UCSD-AML1 (cell line): ENCODE results near the gene APOBR.
"Not testable (repeated sequence)": the region's sequence is repeated elsewhere in the genome, so short reads cannot be mapped to it uniquely, and the experiment has no call there.

Experiments
- DNase-seq: peaks from one replicate; lab custom pipeline; 2025; ENCODE audit not compliant: unreplicated experiment; lab: John Stamatoyannopoulos, UW

APOBR gene

GRCh38 chr16:28527100-28527785 is 32.8 kb downstream of the APOBR start:
- not testable (repeated sequence) for DNase-seq

- no peak for DNase-seq
Observed at GRCh38 chr16:28527985-28528384, 33.5 kb downstream of the APOBR start.

- no peak for DNase-seq
Observed at GRCh38 chr16:28528463-28528867, 34.0 kb downstream of the APOBR start.

GRCh38 chr16:28529124-28529523 is 34.7 kb downstream of the APOBR start:
- no peak for DNase-seq

GRCh38 chr16:28531777-28532744 is 37.6 kb downstream of the APOBR start:
- DNase-seq, result no peak

GRCh38 chr16:28532940-28533647 is 38.7 kb downstream of the APOBR start:
- DNase-seq, result no peak

GRCh38 chr16:28534542-28535373 is 40.3 kb downstream of the APOBR start:
- no peak for DNase-seq

- DNase-seq, result no peak
Observed at GRCh38 chr16:28537076-28537475, 42.6 kb downstream of the APOBR start.

GRCh38 chr16:28537964-28538732 is 43.7 kb downstream of the APOBR start:
- DNase-seq, result no peak

- no peak for DNase-seq
Observed at GRCh38 chr16:28538733-28539596, 44.5 kb downstream of the APOBR start, which contains the start of gene NUPR1. NUPR1 (minus strand) TSS chr16:28538974; CDS start chr16:28538907, 67 bp downstream.

GRCh38 chr16:28540346-28540745 is 45.9 kb downstream of the APOBR start:
- DNase-seq, result no peak

GRCh38 chr16:28542646-28543045 is 48.2 kb downstream of the APOBR start:
- DNase-seq, result no peak

- DNase-seq, result no peak
Observed at GRCh38 chr16:28543072-28543471, 48.6 kb downstream of the APOBR start.

- no peak for DNase-seq
Observed at GRCh38 chr16:28544998-28545397, 50.6 kb downstream of the APOBR start.

GRCh38 chr16:28545964-28546363 is 51.5 kb downstream of the APOBR start:
- not testable (repeated sequence) for DNase-seq

GRCh38 chr16:28546626-28547025 is 52.2 kb downstream of the APOBR start:
- no peak for DNase-seq

- DNase-seq, result no peak
Observed at GRCh38 chr16:28548306-28548802, 53.9 kb downstream of the APOBR start.
